DMS 273 (cell line): ENCODE results near the gene ELANE.
"Not testable (repeated sequence)": the region's sequence is repeated elsewhere in the genome, so short reads cannot be mapped to it uniquely, and the experiment has no call there.

Experiments used
- DNase-seq: peaks from one replicate; lab custom pipeline; 2025; ENCODE audit not compliant: unreplicated experiment; lab: John Stamatoyannopoulos, UW

Gene ELANE

DNA sequence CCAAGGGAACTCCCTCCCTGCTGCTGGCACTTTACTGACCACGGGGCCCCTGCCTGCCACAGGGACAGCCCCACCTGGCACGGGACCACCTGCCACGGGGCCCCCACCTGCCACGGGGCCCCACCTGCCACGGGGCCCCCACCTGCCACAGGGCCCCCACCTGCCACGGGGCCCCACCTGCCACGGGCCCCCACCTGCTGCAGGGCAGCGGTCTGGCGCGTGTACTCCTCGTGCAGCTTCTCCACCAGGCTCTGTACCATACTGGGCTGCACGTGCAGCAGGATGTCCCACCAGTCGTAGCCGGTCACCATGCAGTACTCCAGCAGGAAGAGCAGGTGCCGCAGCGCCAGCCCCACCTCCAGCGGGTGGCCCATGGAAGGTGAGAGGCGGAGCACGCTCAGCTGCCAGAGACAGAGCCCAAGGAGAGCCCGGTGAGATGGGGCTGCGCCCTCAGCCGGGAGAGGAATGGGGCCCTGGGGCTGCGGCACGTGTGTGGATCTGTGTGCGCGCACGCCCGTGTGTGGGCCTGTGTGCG, 24.7 kb downstream of the ELANE start:
- no peak for DNase-seq

DNA sequence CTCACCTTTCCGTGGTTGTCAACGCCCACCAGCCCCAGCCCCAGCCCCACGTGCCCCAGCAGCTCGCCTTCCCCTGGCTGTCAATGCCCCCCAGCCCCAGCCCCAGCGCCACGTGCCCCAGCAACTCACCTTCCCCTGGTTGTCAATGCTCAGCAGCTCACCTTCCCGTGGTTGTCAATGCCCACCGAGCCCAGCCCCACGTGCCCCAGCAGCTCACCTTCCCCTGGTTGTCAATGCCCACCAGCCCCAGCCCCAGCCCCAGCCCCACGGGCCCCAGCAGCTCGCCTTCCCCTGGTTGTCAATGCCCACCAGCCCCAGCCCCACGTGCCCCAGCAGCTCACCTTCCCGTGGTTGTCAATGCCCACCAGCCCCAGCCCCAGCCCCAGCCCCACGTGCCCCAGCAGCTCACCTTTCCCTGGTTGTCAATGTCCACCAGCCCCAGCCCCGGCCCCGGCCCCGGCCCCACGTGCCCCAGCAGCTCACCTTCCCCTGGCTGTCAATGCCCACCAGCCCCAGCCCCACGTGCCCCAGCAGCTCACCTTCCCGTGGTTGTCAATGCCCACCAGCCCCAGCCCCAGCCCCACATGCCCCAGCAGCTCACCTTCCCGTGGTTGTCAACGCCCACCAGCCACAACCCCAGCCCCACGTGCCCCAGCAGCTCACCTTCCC, 26.0 kb downstream of the ELANE start:
- DNase-seq, result not testable (repeated sequence)

DNA sequence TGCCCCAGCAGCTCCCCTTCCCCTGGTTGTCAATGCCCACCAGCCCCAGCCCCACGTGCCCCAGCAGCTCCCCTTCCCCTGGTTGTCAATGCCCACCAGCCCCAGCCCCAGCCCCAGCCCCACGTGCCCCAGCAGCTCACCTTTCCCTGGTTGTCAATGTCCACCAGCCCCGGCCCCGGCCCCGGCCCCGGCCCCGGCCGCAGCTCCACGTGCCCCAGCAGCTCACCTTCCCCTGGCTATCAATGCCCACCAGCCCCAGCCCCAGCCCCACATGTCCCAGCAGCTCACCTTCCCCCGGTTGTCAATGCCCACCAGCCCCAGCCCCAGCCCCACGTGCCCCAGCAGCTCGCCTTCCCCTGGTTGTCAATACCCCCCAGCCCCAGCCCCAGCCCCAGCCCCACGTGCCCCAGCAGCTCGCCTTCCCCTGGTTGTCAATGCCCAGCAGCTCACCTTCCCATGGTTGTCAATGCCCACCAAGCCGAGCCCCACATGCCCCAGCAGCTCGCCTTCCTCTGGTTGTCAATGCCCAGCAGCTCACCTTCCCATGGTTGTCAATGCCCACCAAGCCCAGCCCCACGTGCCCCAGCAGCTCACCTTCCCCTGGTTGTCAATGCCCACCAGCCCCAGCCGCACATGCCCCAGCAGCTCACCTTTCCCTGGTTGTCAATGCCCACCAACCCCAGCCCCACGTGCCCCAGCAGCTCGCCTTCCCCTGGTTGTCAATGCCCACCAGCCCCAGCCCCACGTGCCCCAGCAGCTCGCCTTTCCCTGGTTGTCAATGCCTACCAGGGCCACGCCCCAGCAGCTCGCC, 26.9 kb downstream of the ELANE start:
- DNase-seq, result not testable (repeated sequence)

DNA sequence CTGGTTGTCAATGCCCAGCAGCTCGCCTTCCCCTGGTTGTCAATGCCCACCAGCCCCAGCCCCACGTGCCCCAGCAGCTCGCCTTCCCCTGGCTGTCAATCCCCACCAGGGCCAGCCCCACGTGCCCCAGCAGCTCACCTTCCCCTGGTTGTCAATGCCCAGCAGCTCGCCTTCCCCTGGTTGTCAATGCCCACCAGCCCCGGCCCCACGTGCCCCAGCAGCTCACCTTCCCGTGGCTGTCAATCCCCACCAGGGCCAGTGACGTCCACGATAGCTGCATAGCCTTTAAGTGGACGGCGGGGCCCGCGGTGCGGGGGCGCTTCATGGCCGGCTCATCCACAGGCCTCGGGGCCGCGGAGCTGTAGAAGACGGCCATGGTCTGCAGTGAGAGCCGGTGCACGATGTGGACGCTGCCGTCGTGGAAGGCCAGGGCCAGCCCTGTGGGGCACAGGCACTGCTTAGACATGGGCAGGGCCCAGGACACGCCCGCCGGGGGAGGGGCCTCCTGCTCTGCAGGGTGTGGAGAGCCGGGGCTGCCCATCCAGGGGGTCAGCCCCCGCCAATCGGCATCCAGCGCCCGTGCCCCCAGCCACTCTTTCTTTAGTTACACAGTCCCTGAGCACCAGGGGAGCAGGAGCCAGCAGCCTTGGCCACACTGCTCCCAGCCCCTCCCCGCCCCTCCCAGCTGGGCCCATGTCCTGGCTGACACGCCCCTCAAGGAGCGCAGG, 27.8 kb downstream of the ELANE start:
- DNase-seq, result no peak

DNA sequence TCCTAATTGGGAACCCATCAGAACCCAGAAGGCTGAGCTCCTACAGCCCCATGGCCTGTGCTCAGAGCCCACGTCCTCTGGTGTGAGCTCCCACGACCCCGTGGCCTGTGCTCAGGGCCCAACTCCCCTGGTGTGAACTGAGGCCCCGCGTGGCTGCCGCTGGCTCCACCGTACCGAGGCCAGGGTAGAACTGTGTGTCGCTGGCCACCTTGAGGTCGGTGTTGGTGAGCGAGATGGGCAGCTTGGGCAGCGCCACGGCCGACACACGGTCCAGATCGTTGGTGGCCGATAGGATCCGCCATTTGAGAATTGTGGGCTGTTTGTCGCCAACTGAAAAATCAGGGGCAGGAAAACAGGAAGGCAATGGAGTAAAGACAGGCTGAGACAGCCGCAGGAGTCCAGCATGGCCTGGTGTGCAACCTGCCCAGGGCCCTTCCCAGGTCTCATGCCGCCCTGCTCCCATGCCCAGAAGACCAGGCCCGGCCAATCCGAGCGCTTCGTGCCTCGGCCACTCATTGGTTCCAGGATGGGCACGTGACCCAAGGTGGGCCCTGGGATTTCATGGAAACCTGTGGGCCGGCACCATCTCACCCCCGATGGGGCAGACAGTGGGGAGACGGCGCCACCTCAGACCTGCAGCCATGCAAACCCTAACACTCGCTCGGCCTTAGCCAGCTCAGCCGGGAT, 29.4 kb downstream of the ELANE start:
- DNase-seq, result no peak

DNA sequence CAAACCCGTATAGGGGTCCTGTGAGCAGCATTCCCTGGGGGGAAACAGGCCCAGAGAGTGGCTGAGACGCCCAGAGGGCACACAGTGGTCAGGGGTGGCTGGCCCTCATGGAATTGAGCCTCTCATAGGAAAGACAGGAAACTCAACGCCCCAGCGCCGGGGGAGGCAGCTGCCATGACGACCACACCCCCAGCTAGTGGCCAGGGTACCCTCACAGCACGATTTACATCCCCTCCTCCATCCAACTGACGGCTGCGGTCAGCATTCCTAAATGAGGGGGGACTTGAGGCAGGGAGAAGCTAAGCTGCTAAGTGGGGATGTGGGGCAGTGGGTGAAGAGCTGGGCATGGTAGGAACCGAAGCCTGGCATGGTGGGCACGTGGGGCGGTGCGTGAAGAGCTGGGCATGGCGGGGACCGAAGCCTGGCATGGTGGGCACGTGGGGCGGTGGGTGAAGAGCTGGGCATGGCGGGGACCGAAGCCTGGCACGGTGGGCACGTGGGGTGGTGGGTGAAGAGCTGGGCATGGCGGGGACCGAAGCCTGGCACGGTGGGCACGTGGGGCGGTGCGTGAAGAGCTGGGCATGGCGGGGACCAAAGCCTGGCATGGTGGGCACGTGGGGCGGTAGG, 30.9 kb downstream of the ELANE start:
- DNase-seq, result no peak

DNA sequence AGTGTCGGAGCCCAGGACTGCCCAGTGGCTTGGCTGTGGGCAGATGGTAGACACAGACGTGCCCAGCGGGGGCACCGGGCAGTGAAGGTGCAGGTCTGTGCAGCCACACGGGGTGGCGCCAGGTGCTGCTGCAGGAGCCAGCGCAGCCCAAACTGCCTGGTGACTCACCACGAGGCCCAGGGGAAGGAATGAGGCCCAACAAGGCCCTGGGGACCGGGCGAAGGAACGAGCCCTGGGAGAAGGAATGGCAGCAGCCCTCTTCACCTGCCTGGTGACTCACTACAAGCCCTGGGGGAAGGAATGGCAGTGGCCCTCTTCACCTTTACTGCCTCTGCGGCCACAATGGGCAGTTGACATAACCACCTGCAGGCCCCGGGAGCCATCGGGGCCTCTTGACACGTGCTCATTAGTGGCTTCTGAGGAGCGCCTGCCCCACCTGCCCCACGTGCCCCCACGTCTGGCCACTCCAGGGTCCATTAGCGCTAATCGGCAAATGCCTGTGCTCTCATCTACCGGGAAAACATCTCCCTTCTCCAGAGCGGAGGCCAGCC, 31.6 kb downstream of the ELANE start:
- DNase-seq, result peak; percentile 76

DNA sequence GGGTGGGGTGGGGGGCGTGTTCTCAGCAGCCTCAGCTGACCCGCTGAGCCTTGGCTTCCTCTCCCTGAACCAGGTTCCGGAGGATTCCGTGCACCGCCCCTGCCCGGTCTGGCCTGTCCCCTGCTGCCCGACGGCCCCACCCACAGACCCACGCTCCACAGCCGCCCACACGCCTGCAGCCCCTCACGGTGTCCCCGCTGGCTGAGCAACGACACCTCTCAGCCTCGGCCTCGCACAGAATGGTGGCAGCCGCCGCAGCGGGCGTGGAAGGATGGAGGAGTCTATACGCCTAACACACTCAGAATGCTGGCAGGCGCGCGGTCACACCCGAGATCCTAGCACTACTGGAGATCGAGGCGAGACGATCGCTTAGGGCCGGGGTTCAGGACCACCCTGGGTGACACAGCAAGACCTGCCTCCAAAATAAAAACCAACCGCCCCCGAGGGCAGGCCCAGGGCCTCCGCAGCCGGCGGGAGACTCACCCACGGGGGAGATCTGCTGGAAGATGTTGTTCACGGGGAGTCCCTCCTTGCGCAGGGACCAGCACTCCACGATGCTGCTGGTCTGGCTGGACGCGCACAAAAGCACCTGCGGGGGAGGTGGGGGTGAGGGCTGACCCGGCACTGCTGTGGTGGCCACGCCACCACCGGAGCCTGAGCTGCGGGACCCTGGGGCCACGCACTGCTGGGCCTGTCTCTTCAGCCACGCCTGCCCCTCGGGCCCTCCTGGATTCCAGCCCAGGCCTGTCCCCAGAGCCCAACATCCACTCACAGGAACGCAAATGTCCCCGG, 32.5 kb downstream of the ELANE start:
- DNase-seq, result no peak

DNA sequence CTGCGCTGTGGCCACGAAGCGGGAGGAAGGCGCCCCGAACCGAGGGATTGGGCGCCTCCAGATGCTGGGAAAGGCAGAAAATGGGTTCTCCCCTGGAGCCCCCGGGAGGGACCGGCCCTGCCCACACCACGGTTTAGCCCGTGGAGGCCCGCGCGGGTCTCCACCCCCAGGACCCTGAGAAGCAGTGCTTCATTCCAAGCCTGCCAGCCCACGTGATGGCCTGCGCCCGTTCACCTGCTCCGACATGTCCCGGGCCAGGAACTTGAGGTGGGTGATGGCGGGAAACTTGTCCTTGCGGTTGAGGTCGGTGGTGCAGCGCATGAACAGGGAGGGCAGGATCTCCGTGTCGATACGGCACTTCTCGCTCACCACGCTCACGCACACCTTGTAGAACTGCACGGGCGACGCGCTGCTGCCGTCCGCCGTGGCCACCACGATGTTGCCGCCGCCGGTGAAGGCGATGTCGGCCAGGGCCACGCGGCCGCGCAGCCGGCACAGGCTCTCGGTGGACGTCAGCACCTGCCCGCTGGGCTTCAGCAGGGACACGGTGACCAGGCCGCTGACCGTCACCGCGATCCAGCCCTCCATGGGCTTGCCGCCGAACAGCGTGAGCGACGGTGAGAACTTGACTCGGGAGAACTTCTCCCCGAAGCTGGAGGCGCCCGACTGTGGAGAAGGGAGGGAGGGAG, 33.6 kb downstream of the ELANE start:
- no peak for DNase-seq

DNA sequence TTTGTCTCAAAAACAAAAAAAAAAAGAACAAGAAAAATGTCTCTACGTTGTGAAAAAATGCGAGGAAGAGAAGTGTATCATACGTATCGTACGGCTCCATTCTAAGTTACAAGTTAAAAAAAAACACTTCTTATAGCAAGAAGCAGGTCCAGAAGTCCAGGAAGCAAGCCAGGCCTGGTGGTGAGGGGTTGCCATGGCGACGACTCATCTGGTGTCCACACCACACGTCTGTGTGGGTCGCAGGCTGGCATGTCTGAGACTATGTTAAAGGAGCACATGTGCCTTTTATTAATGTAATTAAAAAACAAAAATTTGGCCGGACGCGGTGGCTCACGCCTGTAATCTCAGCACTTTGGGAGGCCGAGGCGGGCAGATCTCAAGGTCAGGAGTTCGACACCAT, 35.0 kb downstream of the ELANE start:
- peak; percentile 59 for DNase-seq

DNA sequence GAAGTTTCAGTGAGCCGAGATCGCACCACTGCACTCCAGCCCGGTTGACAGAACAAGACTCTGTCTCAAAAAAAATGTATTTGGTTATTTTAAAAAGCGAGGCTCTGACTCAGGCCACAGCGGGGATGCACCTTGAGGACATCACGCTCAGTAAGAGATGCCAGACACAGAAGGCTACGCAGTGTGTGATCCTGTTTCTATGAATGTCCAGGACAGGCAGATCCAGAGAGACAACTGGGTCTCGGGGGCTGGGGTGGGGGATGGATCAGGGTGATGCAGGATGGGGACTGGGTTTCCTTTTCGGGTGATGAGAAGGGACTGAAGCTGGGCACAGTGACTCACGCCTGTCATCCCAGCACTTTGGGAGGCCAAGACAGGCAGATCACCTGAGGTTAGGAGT, 35.5 kb downstream of the ELANE start:
- DNase-seq, result no peak

DNA sequence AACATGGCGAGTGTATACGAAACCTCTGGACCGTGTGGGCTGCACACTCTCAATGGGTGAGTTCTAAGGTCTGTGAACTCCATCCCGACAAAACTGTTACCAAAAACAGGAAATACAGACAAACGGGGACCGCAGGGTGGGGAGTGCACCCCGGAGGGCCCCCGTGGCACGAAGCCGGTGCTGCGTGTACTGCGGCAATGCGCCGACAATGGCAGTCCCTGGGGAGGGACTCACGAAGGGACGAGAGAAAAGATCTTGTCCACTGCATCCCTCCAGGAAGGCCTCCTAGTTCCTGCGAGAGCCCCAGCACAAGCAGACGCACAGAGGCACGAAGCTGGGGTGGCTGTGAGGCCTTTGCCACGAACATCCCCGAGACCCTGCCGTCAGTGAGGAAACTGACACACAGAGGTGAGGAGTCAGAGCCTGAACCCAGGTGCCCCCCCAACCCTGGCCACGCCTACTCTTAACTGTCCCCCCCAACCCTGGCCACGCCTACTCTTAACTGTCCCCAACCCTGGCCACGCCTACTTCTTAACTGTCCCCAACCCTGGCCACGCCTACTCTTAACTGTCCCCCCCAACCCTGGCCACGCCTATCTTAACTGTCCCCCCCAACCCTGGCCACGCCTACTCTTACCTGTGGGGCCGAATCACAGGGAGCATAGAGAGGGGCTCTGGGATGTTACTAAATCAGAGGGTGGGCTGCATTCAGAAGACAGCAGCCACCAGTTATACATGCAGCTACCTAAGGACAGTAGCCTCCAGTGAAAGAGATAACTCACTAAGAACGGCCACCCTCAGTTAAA, 36.7 kb downstream of the ELANE start:
- DNase-seq, result no peak

DNA sequence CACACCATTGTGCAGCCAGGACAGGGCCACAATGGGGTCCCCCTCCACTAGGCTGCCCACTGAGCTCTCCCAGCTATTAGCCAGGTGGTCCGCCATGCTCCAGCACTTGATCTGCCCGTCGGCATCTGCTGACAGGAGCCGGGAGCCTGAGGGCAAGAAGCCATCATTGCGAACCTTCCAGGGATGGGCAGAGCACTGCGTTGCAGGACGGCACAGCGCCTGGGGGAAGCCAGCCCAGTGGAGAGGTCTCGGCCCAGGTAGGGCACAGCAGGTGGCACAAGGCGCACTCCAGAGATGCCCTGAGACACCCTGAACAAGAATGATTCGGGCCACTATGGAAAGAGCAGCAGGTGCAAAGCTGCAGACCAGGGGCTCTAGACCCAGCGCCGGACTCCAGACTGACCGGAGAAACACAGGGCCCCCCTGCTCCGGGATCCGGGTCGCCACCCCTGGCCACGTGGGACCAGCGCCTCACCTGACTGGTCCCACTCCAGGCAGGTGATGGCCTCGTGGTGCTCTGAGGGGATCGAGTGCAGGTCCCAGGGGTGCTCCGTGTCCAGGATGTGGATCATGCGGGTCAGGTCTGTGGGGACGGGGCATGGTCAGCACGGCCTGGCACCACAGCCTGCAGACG, 37.7 kb downstream of the ELANE start:
- no peak for DNase-seq

DNA sequence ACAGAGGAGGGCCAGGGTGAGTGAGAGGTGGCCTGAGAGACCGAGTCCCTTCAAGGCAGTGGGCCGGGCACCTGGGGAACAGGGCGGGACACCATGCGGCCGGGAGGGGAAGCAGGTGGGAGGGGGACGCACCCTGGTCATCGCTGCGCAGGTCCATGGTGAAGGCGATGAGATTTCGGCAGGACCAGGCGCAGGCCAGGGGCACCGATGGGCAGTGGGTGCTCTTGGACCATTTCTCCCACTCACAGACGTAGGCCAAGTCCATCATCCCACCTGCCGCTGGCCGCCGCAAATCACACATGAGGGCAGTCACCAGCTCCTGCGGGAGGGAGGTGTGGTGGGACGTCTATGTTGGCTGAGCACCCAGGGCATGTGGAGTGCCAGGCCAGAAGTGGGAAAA, 38.7 kb downstream of the ELANE start:
- DNase-seq, result no peak

DNA sequence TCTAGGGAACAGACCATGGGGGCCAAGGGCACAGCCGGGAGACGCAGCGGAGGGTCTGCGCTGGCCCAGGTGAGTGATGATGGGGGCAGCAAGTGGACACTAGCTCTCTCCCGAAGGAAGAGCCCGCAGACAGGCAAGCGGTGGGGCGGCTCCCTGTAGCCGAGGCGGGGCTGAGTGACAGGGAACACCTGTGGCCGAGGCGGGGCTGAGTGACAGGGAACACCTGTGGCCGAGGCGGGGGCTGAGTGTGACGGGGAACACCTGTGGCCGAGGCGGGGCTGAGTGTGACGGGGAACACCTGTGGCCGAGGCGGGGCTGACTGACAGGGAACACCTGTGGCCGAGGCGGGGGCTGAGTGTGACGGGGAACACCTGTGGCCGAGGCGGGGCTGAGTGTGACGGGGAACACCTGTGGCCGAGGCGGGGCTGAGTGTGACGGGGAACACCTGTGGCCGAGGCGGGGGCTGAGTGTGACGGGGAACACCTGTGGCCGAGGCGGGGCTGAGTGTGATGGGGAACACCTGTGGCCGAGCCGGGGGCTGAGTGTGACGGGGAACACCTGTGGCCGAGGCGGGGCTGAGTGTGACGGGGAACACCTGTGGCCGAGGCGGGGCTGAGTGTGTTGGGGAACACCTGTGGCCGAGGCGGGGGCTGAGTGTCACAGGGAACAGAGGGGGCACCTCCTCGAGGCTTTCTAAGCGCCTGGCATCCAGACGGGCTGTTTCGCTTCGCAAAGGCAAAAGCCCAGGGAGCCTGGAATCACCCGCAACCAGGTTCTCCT, 39.5 kb downstream of the ELANE start:
- not testable (repeated sequence) for DNase-seq

DNA sequence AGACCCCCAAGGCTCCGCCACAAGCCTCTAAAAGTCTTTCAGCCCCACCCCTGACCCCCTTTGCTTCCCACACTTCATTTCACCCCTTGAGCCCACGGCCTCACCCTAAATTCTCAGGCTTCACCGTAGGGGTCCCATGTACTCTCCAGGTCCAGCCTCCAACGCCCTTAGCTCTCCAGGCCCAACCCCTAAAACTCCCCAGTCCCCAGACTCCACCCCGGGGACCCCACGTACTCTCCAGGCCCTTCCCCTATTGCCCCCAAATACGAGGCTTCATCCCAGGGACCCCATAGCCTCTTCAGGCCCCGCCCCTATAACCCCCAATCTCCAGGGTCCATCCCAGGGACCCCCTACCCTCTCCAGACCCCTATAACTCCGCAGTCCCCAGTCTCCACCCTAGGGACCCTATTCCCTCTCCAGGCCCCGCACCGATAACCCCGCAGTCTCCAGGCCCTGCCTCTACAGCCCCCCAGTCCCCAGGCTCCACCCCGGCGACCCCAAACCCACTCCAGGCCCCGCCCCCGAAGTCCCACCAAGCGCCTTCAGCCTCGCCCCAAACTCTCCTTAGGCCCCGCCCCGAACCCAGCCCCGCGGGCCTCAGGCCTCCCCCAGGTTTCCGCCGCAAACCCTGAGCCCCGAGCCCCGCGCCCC, 40.3 kb downstream of the ELANE start:
- peak; percentile 63 for DNase-seq
